Uterus (tissue), 4 donors: ENCODE data around the gene SIGLEC10. TPM values are rescaled to one million over a fixed set of nuclear protein-coding genes. Genes with fewer than 3 reads are reported as not detected.
"Not testable (repeated sequence)": the region's sequence is repeated elsewhere in the genome, so short reads cannot be mapped to it uniquely, and the experiment has no call there.

Experiments used
- DNase-seq, 2 donors: peaks; one replicate each; pipeline ENCODE4 v3.0.0-alpha.2; 2019 to 2020
- H3K27ac ChIP-seq, 2 donors: fragments of 200-600 bp; sonication (generic); 1 replicate in 1 of 2; 2 replicates in 1 of 2; pipeline ENCODE4 v1.5.1; 2016 to 2018
- H3K27me3 ChIP-seq, 2 donors: fragments of 200-600 bp; sonication (generic); one replicate each; pipeline ENCODE4 v1.5.1; 2018 to 2019; ENCODE audit warnings: control low read depth in 1 of 2
- H3K36me3 ChIP-seq, 2 donors: fragments of 200-600 bp; sonication (generic); one replicate each; pipeline ENCODE4 v1.5.1; 2019; ENCODE audit warnings: control low read depth in 1 of 2
- H3K4me1 ChIP-seq, 2 donors: fragments of 200-600 bp; sonication (generic); one replicate each; pipeline ENCODE4 v1.5.1; 2018 to 2019; ENCODE audit warnings: control low read depth in 1 of 2
- H3K4me3 ChIP-seq, 2 donors: fragments of 200-600 bp; sonication (generic); 1 replicate in 1 of 2; 2 replicates in 1 of 2; pipeline ENCODE4 v1.5.1; 2018 to 2019; ENCODE audit warnings: mild to moderate bottlenecking in 1 of 2
- H3K9me3 ChIP-seq, 2 donors: fragments of 200-600 bp; sonication (generic); one replicate each; pipeline ENCODE4 v1.5.1; 2019; ENCODE audit warnings: control low read depth in 1 of 2
- POLR2A ChIP-seq, 2 donors: fragments of 450-650 bp; IDR thresholded peaks; one replicate each; pipeline ENCODE4 v1.6.1; 2016; ENCODE audit warnings: antibody characterized with exemption in 2 of 2, mild to moderate bottlenecking in 1 of 2, moderate library complexity in 1 of 2
- intact Hi-C: fragments of 100-400 bp; cut with DNase I; formaldehyde crosslinking; loops from one replicate; pipeline ENCODE4 v1.15.1; 2023; ENCODE audit warnings: low total_unique reads
- total RNA-seq, 4 donors: library from RNA; depleted of rRNA in 3 of 4; stranded (reverse); fragments of >200 nt in 3 of 4; gene quantifications; one replicate each; pipeline versions ENCODE4 v1.1.0 to v1.2.4, GENCODE V29; 2014 to 2023
- TF ChIP-seq, protein P1 (sequence below), 4 experiments: fragments of 200-600 bp in 2 of 4; fragments of 450-650 bp in 2 of 4; sonication (generic) in 2 of 4; IDR thresholded peaks; one replicate each; pipeline ENCODE4 v1.5.1; 2016 to 2019; ENCODE audit warnings: antibody characterized with exemption in 4 of 4, mild to moderate bottlenecking in 2 of 4, moderate library complexity in 1 of 4
- donor health status: DM: yes; HTN: yes; CAD: no.

Gene SIGLEC10
- total RNA-seq, 4 donors from 2014 or later, result 0.26 to 11.2 (median 1.1) TPM

DNA sequence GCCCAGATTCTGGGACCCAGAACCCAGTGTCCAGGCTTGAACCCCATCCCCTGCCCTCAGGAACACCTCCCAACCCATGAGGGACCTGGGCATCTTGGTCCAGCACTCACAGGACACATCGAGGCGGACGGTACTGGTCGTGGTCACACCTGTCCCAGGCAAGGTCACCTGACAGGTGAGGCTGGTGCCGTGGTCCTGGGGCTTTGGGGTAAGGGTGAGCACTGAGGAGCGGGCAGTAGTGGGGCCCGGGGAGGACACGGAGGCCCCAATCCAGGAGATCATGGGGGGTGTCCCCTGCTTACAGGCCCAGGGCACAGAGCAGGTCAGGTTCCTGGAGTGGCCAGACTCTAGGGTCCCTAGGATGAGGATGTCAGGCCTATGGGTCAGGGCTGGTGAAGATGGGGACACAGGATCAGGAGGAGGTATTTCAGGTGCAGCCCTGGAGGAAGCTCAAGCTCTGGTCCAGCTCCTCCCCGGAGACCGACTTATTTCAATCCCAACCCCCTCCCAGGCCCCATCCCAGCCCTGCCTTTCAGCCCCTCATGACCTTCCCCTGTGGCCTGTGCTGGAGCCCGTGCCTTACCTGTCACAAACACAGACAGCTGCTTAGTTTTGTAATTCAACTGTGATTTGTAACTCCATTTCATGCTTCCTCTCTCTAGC lies 40.0 kb upstream of the SIGLEC10 start:
- DNase-seq, result no peak
- intact Hi-C loops, result no loop called here
- H3K36me3 ChIP-seq, result no peaks in the 10 kb centered on the region
- TF ChIP-seq POLR2A (IDR thresholded peaks at IDR 0.05), result no peak
- TF ChIP-seq, protein P1, sequence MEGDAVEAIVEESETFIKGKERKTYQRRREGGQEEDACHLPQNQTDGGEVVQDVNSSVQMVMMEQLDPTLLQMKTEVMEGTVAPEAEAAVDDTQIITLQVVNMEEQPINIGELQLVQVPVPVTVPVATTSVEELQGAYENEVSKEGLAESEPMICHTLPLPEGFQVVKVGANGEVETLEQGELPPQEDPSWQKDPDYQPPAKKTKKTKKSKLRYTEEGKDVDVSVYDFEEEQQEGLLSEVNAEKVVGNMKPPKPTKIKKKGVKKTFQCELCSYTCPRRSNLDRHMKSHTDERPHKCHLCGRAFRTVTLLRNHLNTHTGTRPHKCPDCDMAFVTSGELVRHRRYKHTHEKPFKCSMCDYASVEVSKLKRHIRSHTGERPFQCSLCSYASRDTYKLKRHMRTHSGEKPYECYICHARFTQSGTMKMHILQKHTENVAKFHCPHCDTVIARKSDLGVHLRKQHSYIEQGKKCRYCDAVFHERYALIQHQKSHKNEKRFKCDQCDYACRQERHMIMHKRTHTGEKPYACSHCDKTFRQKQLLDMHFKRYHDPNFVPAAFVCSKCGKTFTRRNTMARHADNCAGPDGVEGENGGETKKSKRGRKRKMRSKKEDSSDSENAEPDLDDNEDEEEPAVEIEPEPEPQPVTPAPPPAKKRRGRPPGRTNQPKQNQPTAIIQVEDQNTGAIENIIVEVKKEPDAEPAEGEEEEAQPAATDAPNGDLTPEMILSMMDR (IDR thresholded peaks at IDR 0.05), result no peak
- no peaks in the 10 kb centered on the region for H3K27me3 ChIP-seq
- H3K9me3 ChIP-seq, result no peaks in the 10 kb centered on the region
- H3K4me3 ChIP-seq, result no peak overlapping the region
- H3K27ac ChIP-seq, result no peak overlapping the region
- no peaks in the 10 kb centered on the region for H3K4me1 ChIP-seq

DNA sequence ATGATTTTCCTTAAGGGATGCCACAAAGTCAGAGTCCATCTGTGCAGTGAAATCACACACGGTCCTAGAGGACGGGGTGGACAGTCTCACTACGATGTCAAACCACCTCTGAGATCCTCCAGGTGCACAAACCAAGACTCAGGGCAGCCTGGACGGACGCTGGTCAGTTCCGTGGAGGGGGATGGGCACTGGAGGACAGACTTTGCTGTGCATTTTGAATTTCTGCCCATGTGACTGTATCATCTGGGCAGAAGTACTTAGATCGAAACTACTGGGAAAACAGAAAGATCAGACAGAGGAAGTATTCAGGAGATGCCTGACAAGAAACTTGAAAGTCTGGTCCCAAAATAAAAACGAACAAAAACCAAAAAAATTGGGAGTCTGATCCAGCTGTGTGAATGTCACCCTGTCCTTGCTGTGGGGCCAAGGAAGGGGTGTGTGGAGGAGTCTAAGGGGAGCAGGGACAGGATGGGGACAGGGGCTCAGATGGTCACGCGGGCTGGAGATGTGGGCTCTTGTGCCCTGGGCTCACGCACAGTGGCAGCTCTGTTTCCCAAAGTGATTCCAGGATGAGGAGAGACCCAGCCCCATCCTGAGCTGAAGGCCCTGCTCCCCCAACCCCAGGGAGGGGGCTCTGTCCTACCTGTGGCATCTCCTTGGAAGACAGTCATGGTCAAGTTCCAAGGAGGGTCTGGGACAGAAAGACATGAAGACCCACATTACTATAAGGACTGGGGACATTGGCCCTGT lies 39.3 kb upstream of the SIGLEC10 start:
- H3K36me3 ChIP-seq, result no peaks in the 10 kb centered on the region
- no peak for DNase-seq
- no peak overlapping the region for H3K27ac ChIP-seq
- H3K4me3 ChIP-seq, result no peak overlapping the region
- no peaks in the 10 kb centered on the region for H3K4me1 ChIP-seq
- no peak for TF ChIP-seq POLR2A (IDR thresholded peaks at IDR 0.05)
- TF ChIP-seq, protein P1 (IDR thresholded peaks at IDR 0.05), result no peak
- no peaks in the 10 kb centered on the region for H3K27me3 ChIP-seq
- intact Hi-C loops, result no loop called here
- H3K9me3 ChIP-seq, result no peaks in the 10 kb centered on the region

- H3K9me3 ChIP-seq, result no peaks in the 10 kb centered on the region
- no peak overlapping the region for H3K4me3 ChIP-seq
- DNase-seq, result no peak
- TF ChIP-seq, protein P1 (IDR thresholded peaks at IDR 0.05), result no peak
- no peak for TF ChIP-seq POLR2A (IDR thresholded peaks at IDR 0.05)
- no peaks in the 10 kb centered on the region for H3K27me3 ChIP-seq
- H3K4me1 ChIP-seq, result no peaks in the 10 kb centered on the region
- H3K27ac ChIP-seq, result no peak overlapping the region
- no peaks in the 10 kb centered on the region for H3K36me3 ChIP-seq
- intact Hi-C loops, result no loop called here
These were observed 33.4 kb upstream of the SIGLEC10 start for GRCh38 chr19:51450730-51451307.

DNA sequence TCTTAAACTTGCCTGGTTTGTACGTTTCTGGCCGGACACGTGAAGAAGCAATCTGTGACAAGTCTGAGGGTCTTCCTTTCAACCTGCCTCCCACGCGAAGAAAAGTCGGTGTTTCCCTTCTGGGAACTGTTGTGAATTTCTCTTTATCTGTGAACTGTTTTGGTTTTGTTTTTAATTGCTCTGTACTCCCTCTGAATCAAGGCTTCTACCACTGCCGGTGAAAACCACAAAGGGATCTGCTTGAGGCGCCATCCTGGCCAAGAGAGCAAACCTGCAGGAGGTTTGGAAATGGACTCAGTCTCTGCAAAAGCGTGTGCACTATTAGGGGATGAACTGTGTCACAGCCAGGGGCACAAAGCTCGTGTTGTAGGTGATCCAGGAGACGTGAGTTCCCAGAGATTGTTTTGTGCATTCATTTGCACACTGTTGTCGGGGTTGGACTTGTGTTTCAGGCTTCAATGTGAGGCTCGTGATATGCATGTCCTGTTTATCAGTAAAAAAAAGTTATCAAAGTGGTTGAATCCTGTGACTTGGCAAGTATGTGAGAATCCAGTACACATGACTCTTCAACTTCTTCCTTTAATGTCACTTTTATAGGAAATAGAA lies 31.1 kb upstream of the SIGLEC10 start:
- Histone ChIP-seq H3K36me3 (no peaks in the 10 kb centered on the region), H3K9me3 (no peaks in the 10 kb centered on the region), H3K27me3 (no peaks in the 10 kb centered on the region), H3K4me1 (no peaks in the 10 kb centered on the region), H3K4me3 (no peak overlapping the region), H3K27ac (no peak overlapping the region)
- no peak for DNase-seq
- no peak for TF ChIP-seq POLR2A (IDR thresholded peaks at IDR 0.05)
- TF ChIP-seq, protein P1 (IDR thresholded peaks at IDR 0.05), result no peak
- intact Hi-C loops, result no loop called here

DNA sequence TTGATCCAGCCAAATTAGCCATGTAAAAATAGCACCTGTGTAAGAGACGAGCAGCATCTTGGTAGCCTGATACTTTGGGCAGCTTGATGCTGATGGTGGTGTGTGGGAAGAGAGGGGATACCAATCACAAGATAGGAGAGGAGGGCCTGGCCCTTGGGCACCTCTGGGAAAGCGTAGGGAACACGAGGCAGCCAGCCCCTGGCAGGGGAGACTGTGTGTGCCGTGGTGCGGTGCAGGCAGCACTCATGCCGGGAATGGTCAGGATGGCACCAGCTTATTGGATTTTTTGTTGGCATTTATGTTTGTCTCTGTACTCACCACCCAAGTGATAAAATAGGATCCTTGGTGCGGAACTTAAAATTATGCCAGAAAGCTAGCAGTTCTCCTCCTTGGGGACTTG lies 30.6 kb upstream of the SIGLEC10 start:
- TF ChIP-seq, protein P1 (IDR thresholded peaks at IDR 0.05), result no peak
- no peak for DNase-seq
- H3K27ac ChIP-seq, result no peak overlapping the region
- H3K36me3 ChIP-seq, result no peaks in the 10 kb centered on the region
- no peak overlapping the region for H3K4me3 ChIP-seq
- no peaks in the 10 kb centered on the region for H3K4me1 ChIP-seq
- H3K9me3 ChIP-seq, result no peaks in the 10 kb centered on the region
- intact Hi-C loops, result no loop called here
- H3K27me3 ChIP-seq, result no peaks in the 10 kb centered on the region

- intact Hi-C loops, H3K4me1 ChIP-seq, DNase-seq, H3K36me3 ChIP-seq, H3K27me3 ChIP-seq, H3K27ac ChIP-seq, H3K4me3 ChIP-seq, H3K9me3 ChIP-seq: not testable (repeated sequence)
These were observed 30.1 kb upstream of the SIGLEC10 start for GRCh38 chr19:51447510-51447909.
